Activated naive CD4-positive, alpha-beta T cell treated with Interleukin-2 at 50 U/mL for 16 hours (primary cell): ENCODE data around the gene GIPC3.
A peak's percentile ranks its signal among the peaks of the same experiment; 100 is the strongest.

ENCODE experiments used
- DNase-seq: peaks from one replicate; pipeline ENCODE4 v3.0.0-alpha.2; 2020

GIPC3 gene

DNA sequence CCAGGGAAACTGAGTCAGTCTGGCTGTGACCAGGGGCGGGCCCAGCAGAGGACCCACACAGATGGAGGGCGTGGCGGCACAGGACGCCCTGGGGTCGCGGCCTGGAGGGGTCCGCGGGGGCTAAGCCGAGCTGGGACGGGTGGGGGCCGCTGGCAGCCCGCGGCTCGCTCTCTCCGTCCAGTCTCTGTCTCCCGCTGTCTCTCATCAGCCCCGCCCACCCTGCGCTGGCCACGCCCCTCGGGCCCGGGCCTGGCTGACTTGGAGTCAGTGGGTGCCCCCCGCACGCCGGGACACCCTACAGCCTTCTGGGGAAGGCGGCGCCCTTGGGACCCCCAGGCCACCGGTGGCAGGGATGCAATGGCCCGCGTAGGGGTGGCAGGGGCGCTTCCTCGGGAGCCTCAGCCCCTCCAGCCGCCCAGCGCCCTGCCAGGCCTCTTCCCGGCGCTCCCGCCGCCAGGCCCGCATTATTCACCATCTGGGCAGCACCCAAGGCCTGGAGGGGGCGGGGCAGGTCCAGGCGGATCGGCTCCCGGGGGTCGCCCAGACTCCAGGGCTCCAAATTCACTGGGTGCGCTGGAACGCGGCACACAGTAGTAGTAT, 21.5 kb downstream of the GIPC3 start, which contains the start of gene TBXA2R:
Gene TBXA2R, minus strand, starts transcription at position 186 of the 600 bp plus-strand sequence. CDS start 6,241 bp downstream, outside the sequence.
- peak; percentile 55 for DNase-seq

DNA sequence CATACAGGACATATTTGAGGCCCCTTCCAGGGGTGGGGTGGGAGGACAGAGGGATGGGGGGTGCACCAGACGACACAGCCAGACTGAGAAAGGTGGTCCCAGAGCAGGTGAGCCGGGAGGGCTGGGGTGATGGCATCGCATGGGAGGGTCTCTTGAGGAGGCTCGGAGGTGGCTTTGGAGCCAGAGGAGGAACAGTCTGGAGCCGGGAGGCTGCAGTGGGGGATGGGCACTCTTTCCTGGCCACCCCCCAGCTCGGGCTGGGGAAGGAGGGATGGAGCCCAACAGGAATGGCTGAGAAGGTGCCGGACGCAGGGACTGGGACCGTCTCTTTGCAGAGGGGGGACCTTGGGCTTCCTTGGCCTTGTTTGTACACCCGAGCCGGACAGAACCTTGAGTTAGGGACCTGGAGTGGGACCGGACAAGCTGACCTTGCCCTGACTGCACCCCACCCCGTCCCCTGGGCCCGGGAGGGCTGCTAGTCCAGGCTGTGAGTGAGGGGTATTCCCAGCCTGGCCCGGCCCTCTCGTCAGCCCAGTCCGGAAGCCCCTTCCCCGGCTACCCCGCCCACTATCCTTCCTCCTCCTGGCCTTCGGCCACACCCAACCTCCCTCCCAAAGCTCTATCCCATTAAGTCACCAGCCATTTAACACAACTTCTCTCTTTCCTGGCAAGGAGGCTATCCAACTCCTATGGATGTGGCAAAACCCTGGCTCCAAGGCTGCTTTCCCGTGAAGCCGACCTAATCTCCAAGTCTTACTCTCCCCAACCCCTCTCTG, 22.2 kb downstream of the GIPC3 start:
- no peak for DNase-seq

DNA sequence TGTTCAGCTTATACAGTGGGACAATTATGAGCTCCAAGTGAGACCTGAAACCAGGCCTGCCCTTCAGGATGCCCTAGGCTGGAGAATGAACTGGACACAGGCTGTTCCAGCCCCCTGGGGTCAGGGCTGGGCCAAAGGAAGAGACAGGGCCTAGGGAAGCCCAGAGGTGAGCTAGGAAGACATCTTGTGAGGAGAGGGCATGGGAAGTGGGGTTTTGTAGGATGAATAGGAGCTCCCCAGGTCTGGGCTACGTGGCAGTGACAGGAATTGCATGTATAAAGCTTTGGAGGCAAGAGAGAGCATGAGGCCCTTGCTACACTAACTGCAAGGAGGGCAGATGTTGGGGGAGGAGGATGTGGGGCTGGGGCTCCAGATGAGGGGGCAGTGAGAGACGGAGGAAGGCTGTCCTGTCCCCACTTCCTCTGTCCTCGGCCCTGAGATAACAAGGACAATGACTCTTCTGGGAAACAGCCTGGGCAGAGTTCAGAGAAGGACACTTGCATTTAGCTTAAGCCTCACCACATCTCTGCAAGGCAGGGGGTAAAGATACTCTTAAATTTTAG, 22.9 kb downstream of the GIPC3 start:
- no peak for DNase-seq

DNA sequence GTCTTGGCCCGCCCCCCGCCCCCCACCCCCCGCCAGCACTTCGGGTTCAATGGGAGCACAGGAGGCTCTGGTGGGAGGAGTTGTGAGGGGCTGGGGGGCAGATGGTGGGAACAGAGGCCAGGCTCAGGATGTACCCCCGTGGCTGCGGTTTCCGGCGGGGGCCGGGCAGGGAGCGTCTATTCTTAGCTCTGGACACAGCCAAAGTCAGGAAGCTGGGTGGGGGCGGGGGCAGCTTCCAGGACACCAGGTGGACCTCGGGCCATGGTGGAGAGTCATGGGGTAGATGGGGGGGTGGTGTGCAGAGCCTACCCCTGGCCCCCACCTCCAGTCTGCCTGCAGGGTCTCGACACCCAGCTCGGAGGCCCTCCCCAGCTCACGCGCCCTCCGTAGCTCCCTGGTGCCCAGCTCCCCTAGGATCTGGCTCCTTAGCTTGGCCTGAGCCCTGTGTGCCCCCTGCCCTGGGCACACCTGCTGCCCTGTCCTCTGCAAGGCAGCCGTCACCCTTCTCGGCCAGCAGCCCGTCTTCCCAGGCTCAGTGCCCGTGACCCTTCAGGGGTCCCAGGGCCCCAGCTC, 23.6 kb downstream of the GIPC3 start:
- no peak for DNase-seq

DNA sequence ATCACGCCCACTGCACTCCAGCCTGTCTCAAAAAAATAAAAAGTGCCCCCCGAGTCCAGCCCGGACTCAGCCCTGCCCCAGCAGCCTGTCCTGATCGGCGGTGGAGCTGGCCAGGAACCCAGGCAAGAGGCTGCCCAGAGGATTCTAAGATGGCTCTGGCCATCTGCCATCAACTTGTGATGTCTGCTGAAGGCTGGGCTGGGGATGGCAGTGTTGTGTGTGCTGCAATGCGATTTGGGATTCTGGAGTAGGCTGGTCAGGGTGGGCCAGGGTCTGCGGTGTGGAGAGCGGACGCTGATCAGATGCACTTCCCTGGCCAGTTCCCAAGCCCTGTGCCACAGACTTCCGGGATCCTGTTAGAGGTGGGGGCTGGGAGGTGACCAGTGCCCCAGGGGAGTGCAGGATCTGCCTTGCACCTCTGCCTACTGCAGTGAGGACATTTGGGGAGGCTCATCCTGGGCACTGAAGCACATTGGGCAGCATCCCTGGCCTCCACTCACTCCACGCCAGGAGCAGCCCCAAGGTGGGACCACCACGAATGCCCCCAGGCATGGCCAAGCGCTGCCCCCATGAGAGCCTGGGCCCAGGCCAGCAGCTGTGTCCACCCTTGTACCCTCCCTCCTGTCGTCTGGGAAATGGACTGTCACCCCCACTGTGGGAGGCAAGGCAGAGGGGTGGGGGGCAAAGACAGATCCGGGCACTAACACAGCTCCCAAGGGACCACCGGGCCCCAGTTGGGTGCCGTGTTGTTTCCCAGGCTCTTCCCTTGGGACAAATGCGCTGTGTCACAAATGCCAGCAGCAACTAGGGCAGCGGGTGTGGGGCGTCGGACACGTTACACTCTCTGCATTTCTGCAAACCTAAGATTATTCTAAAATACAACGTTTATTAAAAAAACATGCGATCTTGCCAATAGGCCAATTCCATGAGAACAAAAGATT, 24.8 kb downstream of the GIPC3 start:
- DNase-seq, result no peak

DNA sequence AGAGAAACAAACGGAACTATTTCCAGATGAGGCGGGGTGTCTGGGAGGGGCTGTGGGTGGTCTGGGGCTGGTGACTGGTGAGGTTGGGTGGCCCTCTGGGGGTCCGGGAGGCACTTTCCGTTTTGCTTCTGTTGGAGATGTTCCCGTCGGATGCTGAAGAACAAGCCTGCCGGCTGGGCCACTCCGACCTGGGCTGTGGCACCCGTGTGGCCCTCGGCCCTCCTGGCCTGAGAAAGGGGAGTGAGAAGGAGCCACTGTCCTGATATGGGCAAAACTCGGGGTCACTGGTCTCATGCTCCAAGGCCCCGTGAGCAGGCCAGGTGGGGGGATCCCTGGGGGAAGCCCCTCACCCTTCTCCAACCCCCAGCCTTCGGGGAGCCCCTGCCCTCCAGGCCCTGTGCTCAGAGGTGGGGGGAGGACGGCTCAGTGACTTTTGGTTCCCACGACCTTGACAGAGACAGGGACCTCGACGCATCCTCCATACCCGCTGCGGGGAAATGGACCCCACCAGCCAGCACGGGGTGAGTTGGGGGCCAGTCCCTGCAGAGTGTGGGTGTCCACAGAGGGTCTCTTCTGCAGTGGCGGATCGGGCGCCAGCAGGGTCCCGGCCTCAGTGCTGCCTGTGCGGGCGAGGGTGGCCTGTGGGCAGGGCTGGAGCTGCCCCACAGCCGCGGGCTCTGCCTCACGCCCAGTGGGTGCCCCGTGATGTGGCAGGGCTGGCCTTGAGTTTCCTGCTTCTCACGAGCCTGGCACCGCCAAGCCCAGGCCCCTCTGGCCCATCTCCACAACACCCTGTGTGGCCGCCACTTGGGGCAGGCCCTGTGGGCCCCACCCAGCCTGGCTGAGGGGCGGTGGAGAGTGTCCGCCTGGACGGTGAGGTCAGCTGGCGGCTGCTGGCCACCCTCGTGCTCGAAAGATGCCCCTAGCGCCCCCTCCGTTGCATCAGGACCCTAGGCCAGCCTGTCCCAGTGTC, 25.8 kb downstream of the GIPC3 start:
- no peak for DNase-seq

DNA sequence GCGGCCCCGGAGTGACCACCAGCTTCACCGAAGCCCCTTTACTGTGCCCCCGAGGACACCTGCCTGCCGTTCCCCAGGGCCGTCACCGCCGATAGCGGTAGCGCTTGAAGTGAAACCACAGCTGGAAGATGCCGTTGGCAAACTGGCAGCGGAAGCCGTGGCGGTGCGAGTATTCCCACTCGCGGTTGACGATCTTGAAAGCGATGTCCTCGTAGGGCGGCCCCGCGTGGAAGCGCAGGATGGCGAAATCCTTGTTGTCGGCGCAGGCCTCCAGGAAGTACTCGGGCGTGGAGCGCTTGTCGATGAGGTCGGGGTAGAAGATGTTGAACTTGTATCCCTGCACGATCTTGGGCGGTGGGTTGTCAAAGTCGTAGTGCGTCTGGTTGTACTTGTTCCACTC, 26.6 kb downstream of the GIPC3 start:
- no peak for DNase-seq

DNA sequence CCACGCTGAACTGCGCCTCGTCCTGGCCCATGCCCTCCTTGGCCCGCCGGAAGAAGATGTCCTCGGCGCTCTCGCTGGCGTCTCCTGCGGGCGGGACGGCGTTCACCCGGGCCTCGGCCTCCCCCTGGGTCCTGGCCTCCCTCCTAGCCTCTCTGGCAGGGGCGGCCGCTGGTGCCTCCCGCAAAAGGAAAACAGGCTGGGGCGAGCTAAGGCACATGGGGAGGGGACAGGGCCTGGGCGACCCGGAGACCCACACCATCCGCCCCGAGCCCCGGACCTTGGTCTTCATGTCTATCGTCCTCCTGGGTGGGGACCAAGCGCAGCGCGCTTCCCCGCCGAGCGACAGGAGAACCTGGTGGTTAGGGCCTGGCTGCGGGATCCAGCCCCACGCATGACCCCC, 27.1 kb downstream of the GIPC3 start:
- no peak for DNase-seq

DNA sequence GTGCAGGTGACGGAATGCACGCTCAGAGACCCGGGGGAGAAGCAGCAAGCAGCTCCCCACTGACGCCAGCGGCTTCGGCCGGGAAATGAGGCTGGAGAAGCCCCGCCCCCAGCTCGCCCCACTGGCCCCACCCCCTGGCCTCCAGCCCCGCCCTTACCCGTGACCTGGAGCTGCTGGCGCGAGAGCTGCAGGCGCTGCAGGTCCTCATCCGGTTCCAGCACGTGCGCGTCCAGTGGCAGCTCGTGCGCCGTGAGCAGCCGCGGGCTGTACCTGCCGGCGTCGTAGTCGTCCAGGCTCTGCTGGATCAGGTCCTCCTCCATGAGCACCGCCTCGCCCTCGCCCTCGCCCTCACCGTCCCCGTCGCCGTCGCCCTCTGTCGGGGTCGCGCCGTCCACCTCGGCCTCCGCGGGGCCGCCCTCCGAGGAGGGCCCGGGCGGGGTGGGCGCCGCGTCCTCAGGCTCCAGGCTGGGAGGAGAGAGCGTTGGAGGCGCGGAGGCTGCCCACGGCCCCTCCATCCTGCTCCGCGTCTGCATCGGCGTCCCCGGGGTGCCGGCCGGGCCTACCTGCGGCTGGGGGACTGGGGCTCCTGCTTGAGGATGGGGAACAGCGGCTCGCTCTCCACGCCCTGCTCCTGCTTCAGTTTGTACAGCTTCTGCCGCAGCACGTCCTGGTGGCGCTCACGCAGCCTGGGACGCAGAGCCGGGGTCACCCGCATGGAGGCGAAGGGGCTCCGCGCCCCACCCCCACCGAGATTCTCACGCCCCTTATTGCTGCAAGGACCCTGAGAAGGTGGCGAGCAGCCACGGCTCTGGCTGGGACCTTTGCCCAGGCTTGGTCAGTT, 27.8 kb downstream of the GIPC3 start:
- no peak for DNase-seq

DNA sequence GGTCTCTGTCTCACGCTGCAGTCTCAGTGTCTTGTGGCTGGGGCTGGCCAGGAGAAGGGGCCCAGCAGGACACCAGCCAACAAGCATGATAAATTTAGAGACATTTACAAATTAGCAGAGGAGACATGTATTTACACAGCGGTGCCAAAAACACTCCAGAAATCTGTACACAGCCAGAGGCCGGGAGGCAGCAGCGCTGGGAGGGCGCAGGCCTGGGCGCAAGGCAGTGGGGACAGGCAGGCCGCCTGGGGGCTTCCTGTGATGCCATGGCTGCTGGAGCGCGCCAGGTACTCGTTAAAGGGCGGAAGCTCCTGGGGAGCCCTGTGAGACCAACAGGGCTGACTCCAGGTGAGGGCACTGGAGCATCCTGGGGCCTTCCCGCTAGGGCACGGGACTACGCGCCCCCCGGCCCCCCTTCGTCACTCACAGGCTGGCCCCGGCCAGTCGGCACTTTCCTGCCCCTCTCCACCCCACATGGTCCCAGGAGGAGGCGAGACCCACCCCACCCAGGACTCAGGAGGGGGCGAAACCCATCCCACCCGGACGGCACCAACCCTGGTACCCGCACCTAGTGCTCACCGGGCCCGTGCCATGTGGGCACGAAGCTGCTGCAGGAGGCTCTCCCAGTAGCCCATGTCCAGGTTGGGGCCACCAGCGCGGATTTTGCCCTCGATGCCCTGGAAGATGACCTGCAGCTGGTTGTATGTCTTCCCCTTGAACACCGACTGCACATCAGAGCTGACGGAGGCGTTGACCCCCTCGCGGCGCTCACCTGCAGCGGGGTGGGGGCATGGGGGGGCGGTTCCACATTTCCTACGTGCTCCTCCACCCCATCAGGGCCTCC, 28.8 kb downstream of the GIPC3 start:
- no peak for DNase-seq

DNA sequence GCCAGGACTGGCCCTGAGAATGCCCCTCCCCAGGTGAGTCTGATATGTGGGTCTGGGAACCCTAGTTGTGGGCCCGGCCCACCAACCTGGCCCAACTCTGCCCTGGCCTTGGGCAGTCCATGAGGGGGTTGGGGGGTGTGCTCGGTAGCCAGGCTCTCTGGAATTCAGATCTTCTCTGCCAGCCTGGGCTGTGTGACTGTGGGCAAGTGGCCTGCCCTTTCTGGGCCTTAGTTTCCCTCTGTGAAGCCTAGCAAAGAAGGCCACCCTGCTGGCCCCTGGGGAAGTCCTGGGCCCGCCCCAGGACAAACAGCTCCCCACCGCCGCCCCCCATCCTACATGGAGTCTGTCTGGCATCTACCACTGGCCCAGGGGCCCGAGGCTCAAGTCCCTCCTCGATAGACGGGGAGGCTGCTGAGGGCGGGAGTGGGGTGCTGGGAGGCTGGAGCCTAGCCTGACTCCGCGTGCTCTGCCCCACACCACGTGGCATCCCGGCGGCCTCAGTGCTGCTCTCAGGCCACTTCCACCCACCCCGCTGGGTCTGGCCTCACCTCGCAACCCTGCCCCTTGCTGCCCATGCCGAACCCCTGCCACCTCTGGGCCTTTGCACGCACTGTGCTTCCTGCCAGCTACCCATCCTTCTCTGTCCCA, 29.7 kb downstream of the GIPC3 start:
- no peak for DNase-seq

DNA sequence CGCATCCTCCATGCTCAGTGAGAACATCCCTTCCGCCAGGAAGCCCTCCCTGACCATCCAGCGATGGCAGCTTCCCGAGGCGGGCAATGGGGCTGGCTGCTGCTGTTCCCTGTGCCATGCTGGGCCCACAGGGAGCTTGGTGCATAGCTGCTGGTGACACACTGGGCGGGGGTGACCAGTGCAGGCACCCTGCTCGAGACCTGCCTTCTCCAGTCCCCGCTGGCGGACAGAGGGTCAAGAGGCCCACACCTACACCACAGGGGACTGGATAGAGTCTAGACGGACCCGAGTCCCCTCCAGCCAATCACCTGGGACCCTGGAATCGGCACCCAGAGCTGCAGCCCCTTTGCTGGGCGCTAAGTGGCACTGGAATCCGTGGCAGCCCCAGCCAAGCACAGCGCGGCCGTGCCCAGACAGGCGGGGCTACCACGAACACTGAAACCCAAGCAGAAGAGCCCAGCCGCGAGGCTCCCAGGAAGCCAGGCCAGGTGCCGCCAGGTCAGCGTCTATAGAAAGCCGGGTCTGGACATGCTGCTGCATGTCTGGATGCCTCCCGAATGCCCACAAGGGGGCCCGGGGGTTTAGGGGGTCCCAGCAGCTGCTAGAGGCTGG, 30.4 kb downstream of the GIPC3 start:
- DNase-seq, result no peak

DNA sequence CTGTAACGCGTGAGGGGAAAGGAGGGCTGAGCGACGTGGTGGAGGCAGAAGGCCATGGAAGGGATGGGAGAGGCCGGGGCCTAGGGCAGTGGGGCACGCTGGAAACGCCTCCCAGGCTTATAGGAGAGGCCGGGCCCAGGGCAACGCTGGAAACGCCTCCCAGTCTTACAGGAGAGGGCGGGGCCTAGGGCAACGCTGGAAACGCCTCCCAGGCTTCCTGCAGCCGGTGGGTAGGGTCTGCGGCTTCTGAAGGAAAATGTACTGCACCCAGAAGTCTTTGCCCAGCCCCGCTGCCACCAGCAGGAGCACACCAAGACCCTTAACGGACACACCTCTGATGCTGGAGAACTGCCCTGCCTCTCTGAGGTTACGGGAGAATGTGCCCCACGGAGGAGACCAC, 32.2 kb downstream of the GIPC3 start:
- no peak for DNase-seq

DNA sequence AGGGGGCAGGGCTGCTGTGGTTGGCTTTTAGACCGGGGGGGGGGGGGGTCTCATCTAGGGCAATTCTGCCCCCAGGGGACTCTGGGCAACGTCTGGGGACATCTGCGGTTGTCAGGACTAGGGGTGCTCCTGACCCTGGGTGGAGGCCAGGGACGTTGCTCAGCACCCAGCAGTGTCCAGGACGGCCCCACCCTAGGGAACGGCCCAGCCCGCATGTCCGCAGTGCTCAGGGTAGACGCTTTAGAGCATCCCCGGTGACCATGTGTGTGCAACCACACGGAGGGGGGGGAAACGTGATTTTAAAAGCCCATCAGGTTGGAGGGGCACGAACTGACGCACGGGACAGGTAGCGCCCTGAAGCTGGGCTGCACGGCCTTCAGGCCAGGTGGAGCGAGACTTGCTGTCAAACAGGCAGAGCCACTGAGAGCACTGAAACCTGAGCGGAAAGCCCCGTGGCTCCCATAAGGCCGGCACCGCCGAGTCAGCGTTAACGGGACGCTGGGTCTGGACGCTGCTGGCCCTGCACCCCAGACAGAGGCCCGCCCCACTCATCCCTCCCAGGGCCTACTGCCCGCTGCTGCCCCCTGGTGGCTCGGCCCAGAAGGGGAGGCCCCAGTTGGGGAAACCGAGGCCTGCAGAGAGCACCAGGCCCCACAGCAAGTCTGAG, 33.0 kb downstream of the GIPC3 start:
- DNase-seq, result peak; percentile 53

DNA sequence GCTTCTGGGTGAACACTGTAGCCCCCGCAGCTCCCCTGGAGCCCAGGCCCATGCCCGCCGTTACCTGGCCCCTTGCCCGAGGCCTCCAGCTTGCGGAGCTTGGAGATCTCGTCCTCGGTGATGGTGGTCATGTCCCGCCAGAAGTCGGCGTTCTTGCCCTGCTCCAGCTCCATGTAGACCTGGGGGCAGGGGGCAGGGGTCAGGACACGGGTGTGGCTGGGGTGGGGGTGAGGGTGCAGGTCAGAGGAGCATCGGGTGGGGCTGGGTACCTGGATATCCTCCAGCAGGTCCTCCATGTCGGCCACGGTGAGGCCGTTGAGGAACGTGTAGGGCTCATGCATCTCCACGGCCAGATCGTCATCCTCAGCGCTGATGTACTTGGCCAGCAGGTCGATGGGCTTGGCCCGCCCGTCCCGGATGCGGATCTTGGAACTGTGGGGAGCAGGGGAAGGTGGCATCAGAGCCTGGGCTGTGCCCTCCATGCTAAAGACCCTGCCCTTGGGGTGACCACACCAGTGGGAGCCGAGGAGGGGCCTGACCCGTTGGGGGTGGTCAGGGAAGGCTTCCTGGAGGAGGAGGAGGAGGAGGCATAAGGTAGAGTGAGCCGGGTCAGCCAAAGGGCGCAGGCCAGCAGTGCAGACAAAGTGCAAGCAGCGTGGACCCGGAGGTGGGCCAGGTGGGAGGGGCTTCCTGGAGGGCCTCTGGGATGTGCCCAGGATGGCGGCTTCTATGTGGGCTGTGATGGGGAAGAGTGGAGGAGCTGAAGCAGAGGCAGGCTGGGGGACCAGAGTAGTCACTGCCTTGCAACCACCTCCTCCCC, 33.7 kb downstream of the GIPC3 start:
- no peak for DNase-seq

DNA sequence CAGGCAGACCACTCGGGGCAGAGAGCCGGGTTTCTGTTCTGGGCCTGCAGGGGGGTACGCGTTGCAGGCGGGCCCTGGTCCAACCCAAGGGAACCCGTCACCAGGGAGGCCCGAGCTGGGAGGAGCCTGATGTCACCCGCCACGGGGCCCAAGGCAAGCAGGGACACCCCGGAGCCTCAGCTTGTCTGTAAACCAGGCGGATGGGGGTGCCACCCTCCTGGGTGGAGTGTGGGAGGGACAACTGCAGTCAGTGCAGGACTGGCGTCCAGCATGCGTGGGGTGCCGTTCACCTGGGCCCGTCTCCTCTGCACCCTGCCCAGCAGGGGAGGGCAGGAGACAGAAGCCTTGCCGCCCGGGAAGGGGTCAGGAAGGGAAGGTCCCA, 34.3 kb downstream of the GIPC3 start:
- DNase-seq, result no peak

DNA sequence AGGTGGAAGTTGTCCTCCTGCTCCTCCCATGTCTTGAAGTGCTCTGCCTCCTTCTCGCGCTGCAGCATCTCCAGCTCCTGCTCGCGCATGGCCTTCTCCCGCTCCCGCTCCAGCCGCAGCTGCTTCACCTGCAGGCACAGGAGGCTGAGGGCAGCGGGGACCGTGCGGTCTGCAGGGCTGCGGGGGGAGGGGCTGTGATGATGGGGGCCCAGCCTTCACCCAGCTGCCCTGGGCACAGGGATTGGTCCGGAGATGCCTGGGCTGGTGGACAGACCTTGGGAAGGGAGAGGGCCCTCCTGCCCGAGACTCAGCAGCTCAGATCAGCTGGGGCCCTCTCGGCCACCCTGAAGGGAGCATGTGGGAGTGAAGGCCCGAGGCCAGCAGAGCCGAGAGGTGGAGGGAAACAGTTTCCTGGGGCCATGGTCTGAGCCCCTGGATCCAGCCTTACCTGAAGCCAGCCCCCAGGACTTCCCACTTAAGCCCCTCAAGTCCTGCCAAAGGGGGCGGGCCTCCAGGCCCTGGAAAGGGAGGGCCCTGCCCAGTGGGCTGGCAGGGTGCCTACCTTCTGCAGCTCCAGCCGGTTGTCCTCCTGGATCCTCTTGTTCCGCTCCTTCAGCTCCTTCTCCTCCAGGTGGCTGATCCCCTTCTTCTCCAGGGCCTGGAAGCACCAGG, 35.0 kb downstream of the GIPC3 start:
- DNase-seq, result no peak
